ENCODE results near the gene GPR78. TPM values are rescaled to one million over a fixed set of nuclear protein-coding genes. Genes with fewer than 3 reads are reported as not detected.

The GPR78 gene
- total and polyA plus RNA-seq, 2 experiments from 2014 or later: 0.05 TPM; not detected in 1

DNA sequence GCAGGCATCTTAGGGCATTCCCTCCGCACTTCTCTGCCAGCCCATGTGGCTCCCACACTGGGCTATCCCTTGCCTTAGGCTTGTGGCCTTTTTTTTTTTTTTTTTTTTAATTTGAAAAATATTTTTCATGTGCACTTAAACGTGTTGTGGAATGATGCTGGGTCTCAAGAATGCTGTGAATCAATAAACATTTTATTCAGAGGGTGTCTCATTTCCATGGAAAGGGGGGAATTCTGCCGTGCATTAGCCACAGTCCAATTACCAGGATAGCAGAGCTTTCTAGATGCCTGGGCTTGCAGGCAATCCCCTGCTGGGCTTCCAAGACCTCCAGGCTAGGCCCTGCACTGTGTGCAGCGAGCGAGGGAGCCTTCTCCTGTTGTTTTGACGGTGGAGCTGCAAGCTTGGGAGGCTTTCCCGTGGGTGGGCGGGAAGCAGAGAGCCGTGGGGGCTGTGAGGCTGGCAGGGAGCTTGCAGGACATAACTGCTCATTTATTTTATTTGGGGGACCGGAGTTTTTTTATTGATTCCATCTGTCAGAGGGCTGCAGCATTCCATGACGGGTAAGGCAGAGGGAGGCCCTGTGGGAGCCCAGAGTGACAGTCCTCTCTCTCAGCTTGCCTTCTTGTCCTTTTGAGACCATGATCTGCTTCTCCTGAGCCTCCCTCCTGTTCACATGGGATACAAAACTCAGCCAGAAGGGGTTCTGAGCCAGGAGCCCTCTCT is 9.8 kb downstream of the GPR78 start:
- Histone ChIP-seq H2AFZ (no peak overlapping the region), H3K9ac (no peak overlapping the region), H4K20me1 (ENCODE audit: insufficient read depth) (no peaks in the 10 kb centered on the region), H3K27me3 (replicated peaks; ENCODE audit: insufficient read depth) (peaks cover 26% of the 10 kb centered on the region), H3K27ac (no peak overlapping the region), H3K4me2 (ENCODE audit: unreplicated experiment) (no peak overlapping the region), H3K79me2 (ENCODE audit: insufficient read depth) (no peaks in the 10 kb centered on the region), H3K4me3 (no peak overlapping the region), H3K9me3 (ENCODE audit: low read depth) (no peaks in the 10 kb centered on the region), H3K36me3 (ENCODE audit: low read depth) (no peaks in the 10 kb centered on the region), H3F3A (ENCODE audit: insufficient read depth) (no peaks in the 10 kb centered on the region), H3K9me2 (ENCODE audit: insufficient read depth) (no peaks in the 10 kb centered on the region), H3K4me1 (ENCODE audit: insufficient read depth) (peaks cover 12% of the 10 kb centered on the region)
- in situ Hi-C loops (cut with MboI): loop anchor here (10.0 kb wide), 1 partner anchor 115 kb away; no protein-coding TSS in a partner anchor
- peak; percentile 72 for DNase-seq
- 8 to 9% methylated on average over 11 of the region's 11 CpGs for WGBS, 2 experiments (ENCODE audit: low coverage in 1 of 2, low lambda C conversion rate in 2 of 2, missing lambda C conversion rate in 2 of 2)
- no peak for TF ChIP-seq EZH2phosphoT487 (IDR thresholded peaks at IDR 0.05; ENCODE audit: insufficient read depth, low read depth)
- no peak for TF ChIP-seq EZH2 (IDR thresholded peaks at IDR 0.05; ENCODE audit: insufficient read depth, poor library complexity, severe bottlenecking)

- no peak overlapping the region for H3K9ac ChIP-seq
- no peak for DNase-seq
- in situ Hi-C loops (cut with MboI): loop anchor here (10.0 kb wide), 1 partner anchor 116 kb away; no protein-coding TSS in a partner anchor
Measured at GRCh38 chr4:8590546-8590880, 10.3 kb downstream of the GPR78 start.

GRCh38 chr4:8591114-8591513 is 10.9 kb downstream of the GPR78 start:
- DNase-seq: no peak
- Histone ChIP-seq H4K20me1 (ENCODE audit: insufficient read depth) (no peaks in the 10 kb centered on the region), H3K4me2 (ENCODE audit: unreplicated experiment) (no peak overlapping the region), H3K9me2 (ENCODE audit: insufficient read depth) (no peaks in the 10 kb centered on the region), H3K4me3 (no peak overlapping the region), H3K27ac (no peak overlapping the region), H3K79me2 (ENCODE audit: insufficient read depth) (no peaks in the 10 kb centered on the region), H3K9me3 (ENCODE audit: low read depth) (no peaks in the 10 kb centered on the region), H3K36me3 (ENCODE audit: low read depth) (no peaks in the 10 kb centered on the region), H3F3A (ENCODE audit: insufficient read depth) (no peaks in the 10 kb centered on the region), H3K4me1 (ENCODE audit: insufficient read depth) (peaks cover 12% of the 10 kb centered on the region), H3K9ac (no peak overlapping the region), H3K27me3 (replicated peaks; ENCODE audit: insufficient read depth) (peaks cover 16% of the 10 kb centered on the region), H2AFZ (no peak overlapping the region)
- in situ Hi-C loops (cut with MboI): loop anchor here (10.0 kb wide), 1 partner anchor 116 kb away; no protein-coding TSS in a partner anchor
- 90% methylated on average over 9 of the region's 9 CpGs for WGBS, 2 experiments (ENCODE audit: low coverage in 1 of 2, low lambda C conversion rate in 2 of 2, missing lambda C conversion rate in 2 of 2)
- TF ChIP-seq EZH2phosphoT487 (IDR thresholded peaks at IDR 0.05; ENCODE audit: insufficient read depth, low read depth) (no peak), EZH2 (IDR thresholded peaks at IDR 0.05; ENCODE audit: insufficient read depth, poor library complexity, severe bottlenecking) (no peak)

More at GRCh38 chr4:8590546-8590880, 10.3 kb downstream of the GPR78 start:
- TF ChIP-seq EZH2phosphoT487 (IDR thresholded peaks at IDR 0.05; ENCODE audit: insufficient read depth, low read depth): no peak
- TF ChIP-seq EZH2 (IDR thresholded peaks at IDR 0.05; ENCODE audit: insufficient read depth, poor library complexity, severe bottlenecking): no peak
- H3K27me3 ChIP-seq (replicated peaks; ENCODE audit: insufficient read depth): peaks cover 22% of the 10 kb centered on the region
- no peaks in the 10 kb centered on the region for H3K9me3 ChIP-seq (ENCODE audit: low read depth)
- H3K4me2 ChIP-seq (ENCODE audit: unreplicated experiment): no peak overlapping the region
- H2AFZ ChIP-seq: no peak overlapping the region
- no peak overlapping the region for H3K27ac ChIP-seq
- no peaks in the 10 kb centered on the region for H3F3A ChIP-seq (ENCODE audit: insufficient read depth)
- H3K4me3 ChIP-seq: no peak overlapping the region
- H3K4me1 ChIP-seq (ENCODE audit: insufficient read depth): peaks cover 12% of the 10 kb centered on the region
- 76 to 79% methylated on average over 5 of the region's 5 CpGs for WGBS, 2 experiments (ENCODE audit: low coverage in 1 of 2, low lambda C conversion rate in 2 of 2, missing lambda C conversion rate in 2 of 2)
- H4K20me1 ChIP-seq (ENCODE audit: insufficient read depth): no peaks in the 10 kb centered on the region
- H3K79me2 ChIP-seq (ENCODE audit: insufficient read depth): no peaks in the 10 kb centered on the region
- H3K9me2 ChIP-seq (ENCODE audit: insufficient read depth): no peaks in the 10 kb centered on the region
- H3K36me3 ChIP-seq (ENCODE audit: low read depth): no peaks in the 10 kb centered on the region

GRCh38 chr4:8591626-8592365 is 11.6 kb downstream of the GPR78 start:
- Histone ChIP-seq H3F3A (ENCODE audit: insufficient read depth) (no peaks in the 10 kb centered on the region), H3K9me3 (ENCODE audit: low read depth) (no peaks in the 10 kb centered on the region), H3K9ac (no peak overlapping the region), H3K27me3 (replicated peaks; ENCODE audit: insufficient read depth) (peaks cover 12% of the 10 kb centered on the region; the same call in 1 of the 2 replicates), H3K4me1 (ENCODE audit: insufficient read depth) (peaks cover 12% of the 10 kb centered on the region), H4K20me1 (ENCODE audit: insufficient read depth) (no peaks in the 10 kb centered on the region), H3K36me3 (ENCODE audit: low read depth) (no peaks in the 10 kb centered on the region), H2AFZ (no peak overlapping the region), H3K9me2 (ENCODE audit: insufficient read depth) (no peaks in the 10 kb centered on the region), H3K4me2 (ENCODE audit: unreplicated experiment) (no peak overlapping the region), H3K4me3 (no peak overlapping the region), H3K79me2 (ENCODE audit: insufficient read depth) (no peaks in the 10 kb centered on the region), H3K27ac (no peak overlapping the region)
- WGBS, 2 experiments (ENCODE audit: low coverage in 1 of 2, low lambda C conversion rate in 2 of 2, missing lambda C conversion rate in 2 of 2): 67 to 72% methylated on average over 15 of the region's 15 CpGs
- in situ Hi-C loops (cut with MboI): loop anchor here (10.0 kb wide), 1 partner anchor 117 kb away; no protein-coding TSS in a partner anchor
- DNase-seq: no peak
- TF ChIP-seq EZH2phosphoT487 (IDR thresholded peaks at IDR 0.05; ENCODE audit: insufficient read depth, low read depth): no peak
- no peak for TF ChIP-seq EZH2 (IDR thresholded peaks at IDR 0.05; ENCODE audit: insufficient read depth, poor library complexity, severe bottlenecking)
